ENCODE results near the gene CDH15.

Gene CDH15

DNA sequence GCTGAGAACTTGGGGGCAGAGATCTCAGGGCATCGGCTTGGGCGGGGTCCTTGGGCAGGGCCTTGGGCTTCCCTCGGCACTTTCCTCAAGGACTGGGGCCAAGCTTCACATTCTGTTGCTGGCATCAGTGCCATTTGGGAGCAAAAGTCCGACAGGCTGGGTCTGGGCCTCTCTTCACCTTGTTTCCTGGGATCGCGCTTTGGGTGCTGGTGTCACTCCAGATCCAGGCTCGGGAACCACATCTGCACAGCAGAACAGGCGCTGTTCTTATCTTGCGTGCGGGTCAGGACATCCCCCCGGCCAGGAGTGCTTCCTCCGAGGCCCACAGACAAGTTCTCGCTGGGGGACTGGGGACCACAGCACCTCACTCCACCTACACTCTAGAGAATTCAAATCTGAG lies 31.1 kb upstream of the CDH15 start (continued):
- TF ChIP-seq ZNF148 (tag by site-specific recombination; IDR thresholded peaks at IDR 0.05; ENCODE audit: borderline replicate concordance) (no peak), ZBTB6 (tag by site-specific recombination; IDR thresholded peaks at IDR 0.05) (no peak), ZBTB26 (tag by site-specific recombination; optimal IDR thresholded peaks at IDR 0.05) (no peak), TCF7L2 (IDR thresholded peaks at IDR 0.05; ENCODE audit: borderline replicate concordance, low read depth, low read length) (no peak), REPIN1 (tag by site-specific recombination; IDR thresholded peaks at IDR 0.05; ENCODE audit: low read depth) (no peak), ZNF274 (IDR thresholded peaks at IDR 0.05; ENCODE audit: low read length) (no peak), ZNF274 (tag by site-specific recombination; IDR thresholded peaks at IDR 0.05; ENCODE audit: borderline replicate concordance) (no peak), SALL2 (tag by site-specific recombination; IDR thresholded peaks at IDR 0.05; ENCODE audit: borderline replicate concordance) (no peak), ZNF214 (tag by site-specific recombination; IDR thresholded peaks at IDR 0.05; ENCODE audit: borderline replicate concordance) (no peak), YY1 (tag by site-specific recombination; IDR thresholded peaks at IDR 0.05) (no peak), ZNF140 (tag by site-specific recombination; IDR thresholded peaks at IDR 0.05) (no peak), WT1 (tag by site-specific recombination; IDR thresholded peaks at IDR 0.05) (no peak), ZNF473 (tag by site-specific recombination; IDR thresholded peaks at IDR 0.05) (no peak)
- TF ChIP-seq, protein P1, sequence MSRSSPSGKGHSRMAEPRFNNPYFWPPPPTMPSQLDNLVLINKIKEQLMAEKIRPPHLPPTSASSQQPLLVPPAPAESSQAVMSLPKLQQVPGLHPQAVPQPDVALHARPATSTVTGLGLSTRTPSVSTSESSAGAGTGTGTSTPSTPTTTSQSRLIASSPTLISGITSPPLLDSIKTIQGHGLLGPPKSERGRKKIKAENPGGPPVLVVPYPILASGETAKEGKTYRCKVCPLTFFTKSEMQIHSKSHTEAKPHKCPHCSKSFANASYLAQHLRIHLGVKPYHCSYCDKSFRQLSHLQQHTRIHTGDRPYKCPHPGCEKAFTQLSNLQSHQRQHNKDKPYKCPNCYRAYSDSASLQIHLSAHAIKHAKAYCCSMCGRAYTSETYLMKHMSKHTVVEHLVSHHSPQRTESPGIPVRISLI (tag by site-specific recombination; IDR thresholded peaks at IDR 0.05): no peak

DNA sequence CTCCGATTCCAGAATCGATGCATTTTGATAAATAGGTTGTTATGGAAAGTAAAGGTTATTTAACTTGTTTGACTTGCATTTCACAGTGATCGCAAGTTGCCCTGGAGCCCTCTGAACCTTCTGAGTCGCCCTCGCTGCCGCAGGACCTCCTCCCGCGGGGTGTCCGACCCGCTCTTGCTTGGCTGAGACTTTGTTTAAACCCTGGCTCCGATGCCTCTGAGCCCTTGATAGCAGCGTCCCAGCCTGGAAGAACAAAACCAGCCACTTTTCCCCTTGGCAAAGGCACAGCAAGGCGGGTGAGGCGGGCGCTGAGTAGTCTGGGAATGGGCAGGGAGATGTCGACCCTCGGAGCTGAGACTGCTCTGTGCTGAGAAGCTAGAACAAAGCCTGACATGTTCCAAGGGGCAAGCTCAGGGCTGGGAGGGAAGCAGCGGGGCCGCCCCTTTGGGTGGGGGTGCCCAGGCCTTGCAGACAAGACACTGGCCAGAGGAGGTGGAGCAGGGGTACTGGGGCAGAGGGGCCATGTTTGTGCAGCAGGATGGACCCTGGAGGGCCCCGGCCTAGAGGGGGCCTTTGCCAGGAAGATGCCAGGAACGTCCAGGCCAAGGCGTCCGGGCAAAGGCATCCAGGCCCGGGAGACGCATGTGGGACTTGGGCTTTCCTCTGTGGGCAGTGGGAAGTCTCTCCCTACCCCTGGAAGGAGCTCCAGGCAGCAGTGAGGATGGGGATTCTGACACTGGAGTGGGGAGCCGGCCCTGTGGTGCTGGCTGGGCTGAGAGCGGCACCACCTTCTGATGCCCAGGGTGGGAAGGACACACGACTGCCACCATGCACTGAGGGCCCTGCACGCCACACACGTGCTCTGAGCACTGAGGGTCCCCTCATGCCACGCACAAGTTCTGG lies 30.3 kb upstream of the CDH15 start:
- Histone ChIP-seq H3K4me3 (ENCODE audit: low read depth, low read length) (no peak overlapping the region), H3K9me3 (ENCODE audit: control insufficient read depth, insufficient read depth, low read depth, low read length) (no peaks in the 10 kb centered on the region), H3K27ac (ENCODE audit: extremely low read depth, low read depth, low read length) (no peak overlapping the region), H3K36me3 (ENCODE audit: control insufficient read depth in 2 of 2, insufficient read depth in 1 of 2, low read length in 2 of 2) (peaks cover 0 to 68% of the 10 kb centered on the region in 2 experiments; a peak in 2 of 3 replicates), H3K4me1 (ENCODE audit: control insufficient read depth, insufficient read depth, low read length) (no peaks in the 10 kb centered on the region)
- CTCF ChIA-PET: no interaction called here
- POLR2A ChIA-PET: no interaction called here
- TF ChIP-seq ZNF133 (tag by site-specific recombination; IDR thresholded peaks at IDR 0.05) (no peak), ZNF335 (tag by site-specific recombination; conservative IDR thresholded peaks at IDR 0.05) (no peak), ZNF513 (tag by site-specific recombination; IDR thresholded peaks at IDR 0.05) (no peak), ZSCAN18 (tag by site-specific recombination; IDR thresholded peaks at IDR 0.05) (no peak), ZNF664 (tag by site-specific recombination; IDR thresholded peaks at IDR 0.05) (no peak), ZNF600 (tag by site-specific recombination; IDR thresholded peaks at IDR 0.05) (no peak), ZNF792 (tag by site-specific recombination; IDR thresholded peaks at IDR 0.05) (no peak), ZNF175 (tag by site-specific recombination; IDR thresholded peaks at IDR 0.05) (no peak), PRDM6 (tag by site-specific recombination; IDR thresholded peaks at IDR 0.05) (no peak)
